Effector memory CD4-positive, alpha-beta T cell (primary cell): ENCODE results near the gene C5.

Experiments
- DNase-seq, 3 donors: peaks; one replicate each; pipeline ENCODE4 v3.0.0-alpha.2; 2020
- H3K27ac ChIP-seq: 2 replicates; pipeline ENCODE4 v1.7.0; 2013; ENCODE audit warnings: mild to moderate bottlenecking, low read length, moderate library complexity; ENCODE audit not compliant: insufficient read depth, poor library complexity, severe bottlenecking
- H3K27me3 ChIP-seq: replicated peaks from 2 replicates; pipeline ENCODE4 v1.7.0; 2013; ENCODE audit warnings: mild to moderate bottlenecking, low read length; ENCODE audit not compliant: insufficient read depth, control insufficient read depth, poor library complexity, severe bottlenecking
- H3K36me3 ChIP-seq: 2 replicates; pipeline ENCODE4 v1.7.0; 2013; ENCODE audit warnings: mild to moderate bottlenecking, low read length, moderate library complexity; ENCODE audit not compliant: control insufficient read depth, insufficient read depth
- H3K4me1 ChIP-seq: 2 replicates; pipeline ENCODE4 v1.7.0; 2013; ENCODE audit warnings: low read length, mild to moderate bottlenecking; ENCODE audit not compliant: control insufficient read depth, insufficient read depth, poor library complexity, severe bottlenecking
- H3K4me3 ChIP-seq: 2 replicates; pipeline ENCODE4 v1.7.0; 2013; ENCODE audit warnings: low read length, low read depth, mild to moderate bottlenecking; ENCODE audit not compliant: insufficient read depth, poor library complexity, severe bottlenecking
- H3K9me3 ChIP-seq: 2 replicates; pipeline ENCODE4 v1.7.0; 2013; ENCODE audit warnings: mild to moderate bottlenecking, low read length, moderate library complexity; ENCODE audit not compliant: control insufficient read depth

The C5 gene

DNA sequence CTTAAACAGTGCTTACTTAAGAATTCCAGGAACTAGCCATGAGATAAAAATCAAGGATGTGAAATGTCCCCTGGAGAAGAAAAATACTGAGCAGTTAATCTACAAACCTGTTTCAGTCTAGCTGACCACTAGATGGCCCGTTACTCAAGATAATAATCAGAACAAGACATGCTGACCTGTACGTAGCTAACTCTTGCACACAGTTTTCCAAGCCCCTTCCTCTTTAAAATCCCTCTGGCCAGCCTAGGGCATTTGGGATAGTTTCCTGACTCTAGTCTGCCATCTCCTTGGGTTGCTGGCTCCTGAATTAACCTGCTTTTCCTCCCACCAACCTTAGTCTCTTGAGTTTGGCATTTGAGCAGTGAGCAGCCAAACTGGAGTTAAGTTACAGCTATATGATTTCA, 64.3 kb downstream of the C5 start:
- H3K27ac ChIP-seq, result no peak overlapping the region
- H3K4me3 ChIP-seq, result no peak overlapping the region
- no peak for DNase-seq
- no peaks in the 10 kb centered on the region for H3K36me3 ChIP-seq
- H3K9me3 ChIP-seq, result no peaks in the 10 kb centered on the region
- H3K27me3 ChIP-seq, result no peaks in the 10 kb centered on the region
- H3K4me1 ChIP-seq, result no peaks in the 10 kb centered on the region

- Histone ChIP-seq H3K4me3 (no peak overlapping the region), H3K4me1 (no peaks in the 10 kb centered on the region), H3K9me3 (no peaks in the 10 kb centered on the region), H3K36me3 (no peaks in the 10 kb centered on the region), H3K27ac (no peak overlapping the region), H3K27me3 (no peaks in the 10 kb centered on the region)
- no peak for DNase-seq
Measured at GRCh38 chr9:120983259-120983837, 66.7 kb downstream of the C5 start.

- Histone ChIP-seq H3K36me3 (no peaks in the 10 kb centered on the region), H3K4me3 (no peak overlapping the region), H3K27ac (no peak overlapping the region), H3K4me1 (no peaks in the 10 kb centered on the region), H3K27me3 (no peaks in the 10 kb centered on the region), H3K9me3 (no peaks in the 10 kb centered on the region)
- DNase-seq, result no peak
Measured at GRCh38 chr9:120982836-120983235, 67.2 kb downstream of the C5 start.

GRCh38 chr9:120980951-120981350, 69.1 kb downstream of the C5 start:
- no peaks in the 10 kb centered on the region for H3K4me1 ChIP-seq
- no peaks in the 10 kb centered on the region for H3K27me3 ChIP-seq
- no peak overlapping the region for H3K27ac ChIP-seq
- no peak for DNase-seq
- no peak overlapping the region for H3K4me3 ChIP-seq
- H3K36me3 ChIP-seq, result no peaks in the 10 kb centered on the region
- no peaks in the 10 kb centered on the region for H3K9me3 ChIP-seq

DNA sequence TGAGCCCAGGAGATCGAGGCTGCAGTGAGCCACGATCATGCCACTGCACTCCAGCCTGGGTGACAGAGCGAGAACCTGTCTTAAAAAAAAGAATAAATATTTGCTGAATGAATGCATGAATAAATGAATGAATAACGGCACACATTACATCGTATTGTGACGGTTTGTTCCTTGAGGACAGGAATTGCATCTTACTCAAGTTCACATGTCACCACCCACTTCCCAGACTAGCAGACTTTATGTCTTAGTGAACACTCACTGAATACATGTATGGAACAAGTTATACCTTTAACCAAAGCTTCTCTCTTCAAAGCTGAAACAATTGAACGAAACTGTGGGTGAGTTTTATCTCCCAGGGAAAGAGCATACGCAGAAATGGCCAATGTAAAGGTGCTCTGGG, 70.3 kb downstream of the C5 start:
- Histone ChIP-seq H3K4me1 (peaks cover 9% of the 10 kb centered on the region), H3K4me3 (no peak overlapping the region), H3K27ac (no peak overlapping the region), H3K36me3 (no peaks in the 10 kb centered on the region), H3K9me3 (no peaks in the 10 kb centered on the region), H3K27me3 (no peaks in the 10 kb centered on the region)
- no peak for DNase-seq

GRCh38 chr9:120978987-120979386, 71.1 kb downstream of the C5 start:
- no peaks in the 10 kb centered on the region for H3K9me3 ChIP-seq

GRCh38 chr9:120977321-120977720, 72.8 kb downstream of the C5 start:
- no peaks in the 10 kb centered on the region for H3K27me3 ChIP-seq
- H3K4me3 ChIP-seq, result no peak overlapping the region
- no peak overlapping the region for H3K27ac ChIP-seq
- H3K4me1 ChIP-seq, result peaks cover 9% of the 10 kb centered on the region
- DNase-seq, result no peak
- no peaks in the 10 kb centered on the region for H3K9me3 ChIP-seq
- H3K36me3 ChIP-seq, result no peaks in the 10 kb centered on the region

More at GRCh38 chr9:120978987-120979386, 71.1 kb downstream of the C5 start:
- Histone ChIP-seq H3K4me3 (no peak overlapping the region), H3K27ac (no peak overlapping the region), H3K27me3 (no peaks in the 10 kb centered on the region), H3K4me1 (peaks cover 9% of the 10 kb centered on the region), H3K36me3 (no peaks in the 10 kb centered on the region)
- DNase-seq, result no peak

DNA sequence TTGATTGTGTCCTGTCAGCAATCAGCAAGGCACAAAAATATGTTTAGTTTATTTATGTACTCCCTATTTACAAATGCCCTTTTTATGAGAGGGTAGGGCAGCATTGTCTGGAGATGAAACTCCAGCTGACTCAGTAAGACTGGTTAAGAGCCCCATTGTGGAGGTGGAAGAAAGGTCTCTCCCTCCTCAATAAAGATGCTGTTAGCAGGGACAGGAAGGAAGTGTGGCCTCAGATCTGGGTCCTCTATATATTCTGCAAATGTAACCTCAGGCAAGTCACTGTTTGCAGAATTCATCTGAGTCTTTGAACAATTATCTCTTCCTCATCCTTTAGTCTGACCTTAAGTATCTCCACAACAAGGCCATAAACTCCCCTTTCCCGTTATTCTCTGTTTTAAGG, 75.2 kb downstream of the C5 start:
- Histone ChIP-seq H3K4me3 (no peak overlapping the region), H3K36me3 (no peaks in the 10 kb centered on the region), H3K4me1 (peaks cover 9% of the 10 kb centered on the region), H3K27me3 (no peaks in the 10 kb centered on the region), H3K9me3 (no peaks in the 10 kb centered on the region), H3K27ac (no peak overlapping the region)
- no peak for DNase-seq

GRCh38 chr9:120974181-120974580, 75.9 kb downstream of the C5 start:
- H3K9me3 ChIP-seq, result no peaks in the 10 kb centered on the region
- no peak for DNase-seq
- H3K27ac ChIP-seq, result no peak overlapping the region
- no peaks in the 10 kb centered on the region for H3K27me3 ChIP-seq
- H3K4me3 ChIP-seq, result no peak overlapping the region
- H3K4me1 ChIP-seq, result peaks cover 9% of the 10 kb centered on the region
- H3K36me3 ChIP-seq, result no peaks in the 10 kb centered on the region

DNA sequence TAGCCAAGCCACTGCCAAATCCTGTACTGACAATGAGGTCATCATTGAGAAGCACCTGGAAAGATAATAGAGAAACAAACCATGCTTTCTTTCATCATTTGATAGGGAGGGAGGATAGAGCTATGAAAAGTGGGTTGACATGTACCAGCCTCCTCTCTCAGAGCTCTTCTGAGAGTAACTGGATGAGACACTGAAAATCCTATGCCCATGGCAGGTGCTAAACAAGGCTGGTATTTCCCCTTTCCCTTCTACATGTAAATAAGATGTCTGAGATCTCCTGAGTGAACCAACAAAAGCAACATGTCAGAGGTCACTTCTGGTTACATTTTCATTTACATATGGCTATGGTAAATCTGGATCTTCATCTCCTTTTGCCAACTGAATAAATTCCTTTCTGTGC, 78.1 kb downstream of the C5 start:
- no peaks in the 10 kb centered on the region for H3K36me3 ChIP-seq
- no peak overlapping the region for H3K4me3 ChIP-seq
- H3K4me1 ChIP-seq, result peaks cover 9% of the 10 kb centered on the region
- H3K27ac ChIP-seq, result no peak overlapping the region
- no peaks in the 10 kb centered on the region for H3K27me3 ChIP-seq
- no peaks in the 10 kb centered on the region for H3K9me3 ChIP-seq
- DNase-seq, result no peak
